HG02763 (cell line): ENCODE measurements around the gene TRIM75.
"Not testable (repeated sequence)": the region's sequence is repeated elsewhere in the genome, so short reads cannot be mapped to it uniquely, and the experiment has no call there.

Experiments used
- ATAC-seq: cut with Tn5 transposase; IDR thresholded peaks from one replicate; pipeline ENCODE4 v1.9.1; 2021; ENCODE audit warnings: mild to moderate bottlenecking, moderate library complexity; ENCODE audit not compliant: unreplicated experiment

The TRIM75 gene

DNA sequence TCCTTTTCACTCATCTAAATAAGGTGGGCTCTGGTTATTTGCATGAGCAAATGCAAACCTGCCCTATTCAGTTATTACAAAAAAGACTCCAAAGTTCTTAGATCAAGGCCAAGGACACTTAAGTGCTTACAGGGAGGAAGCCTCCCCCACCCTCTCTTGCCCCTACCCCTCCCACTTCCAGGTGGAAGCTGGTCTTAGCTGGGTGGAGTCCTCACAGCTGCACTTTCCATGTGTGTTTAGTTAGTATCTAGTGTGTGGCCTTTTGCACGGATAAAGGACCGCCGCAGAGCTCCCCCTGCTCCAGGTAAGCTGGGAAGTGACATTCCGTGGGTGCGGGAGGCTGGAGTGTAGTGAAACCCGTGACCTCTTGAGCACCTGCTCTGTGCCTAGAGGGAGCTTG, at the start of gene TRIM75:
TRIM75 (plus strand) TSS at position 222 of the 400 bp plus-strand sequence. CDS start 5,282 bp downstream, outside the sequence.
- ATAC-seq: no peak

DNA sequence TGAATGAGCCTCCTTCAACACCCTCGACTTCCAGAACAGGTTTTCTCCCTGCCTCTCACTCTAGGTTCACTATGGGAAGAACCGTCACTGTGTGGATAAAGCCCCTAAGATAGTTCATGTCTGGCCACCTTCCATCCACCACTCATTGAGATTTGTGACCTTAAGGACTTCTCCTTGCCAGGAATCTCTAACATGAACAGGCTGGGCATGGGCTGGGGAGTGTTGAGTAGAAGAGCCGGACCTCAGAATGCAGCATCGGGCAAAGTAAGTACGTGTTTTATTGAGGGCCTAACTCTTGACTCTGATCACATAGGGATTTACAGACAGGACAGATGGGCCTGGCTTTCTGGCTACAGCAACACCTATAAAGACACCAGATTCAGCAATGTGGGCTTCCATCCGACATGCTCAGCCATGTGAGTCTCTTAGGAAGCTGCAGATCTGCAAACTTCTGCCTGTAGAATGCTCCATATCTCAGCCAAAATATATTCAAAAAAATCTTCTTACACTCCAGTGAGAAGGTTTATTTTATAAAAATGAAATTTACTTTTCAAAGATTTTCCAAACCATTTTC, 48.2 kb upstream of the TRIM75 start:
- no peak for ATAC-seq

GRCh38 chr4:165006456-165006855, 47.2 kb upstream of the TRIM75 start:
- no peak for ATAC-seq

DNA sequence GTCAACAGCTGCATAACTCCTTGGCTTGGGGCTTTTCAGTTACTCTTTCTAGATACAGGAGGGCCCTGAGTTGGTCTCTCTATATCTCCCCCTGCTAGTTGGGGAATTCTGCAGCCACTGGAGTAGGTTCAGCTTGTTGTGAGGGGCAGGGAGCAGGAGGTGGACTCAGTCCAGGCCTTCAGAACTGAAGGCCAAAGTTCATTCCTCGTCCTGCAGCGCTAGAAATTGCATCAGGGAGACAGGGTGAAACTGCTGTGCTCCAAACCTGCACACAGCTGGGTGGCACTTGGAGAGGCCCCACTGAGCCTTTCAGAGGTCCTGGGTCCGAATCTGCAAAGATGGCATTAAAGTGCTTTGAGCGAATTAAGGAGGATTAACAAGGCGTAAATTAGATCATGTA, 46.8 kb upstream of the TRIM75 start:
- ATAC-seq: no peak

- no peak for ATAC-seq
Measured at GRCh38 chr4:165009493-165010227, 44.0 kb upstream of the TRIM75 start.

DNA sequence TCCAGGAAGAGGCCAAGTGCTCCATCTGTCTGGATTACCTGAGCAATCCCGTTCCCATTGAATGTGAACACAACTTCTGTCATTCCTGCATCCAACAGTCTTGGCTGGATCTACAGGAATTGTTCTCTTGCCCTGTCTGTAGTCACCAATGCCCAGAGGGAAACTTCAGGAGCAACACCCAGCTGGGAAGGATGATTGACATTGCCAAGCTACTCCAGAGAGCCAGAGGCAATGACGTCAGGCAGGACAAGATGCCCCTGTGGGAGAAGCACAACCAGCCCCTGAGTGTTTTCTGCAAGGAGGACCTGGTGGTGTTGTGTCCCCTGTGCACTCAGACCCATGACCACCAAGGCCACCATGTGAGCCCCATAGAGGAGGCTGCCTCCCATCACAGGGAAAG, 43.2 kb upstream of the TRIM75 start:
- ATAC-seq: no peak

GRCh38 chr4:165010991-165011390, 42.7 kb upstream of the TRIM75 start:
- no peak for ATAC-seq

DNA sequence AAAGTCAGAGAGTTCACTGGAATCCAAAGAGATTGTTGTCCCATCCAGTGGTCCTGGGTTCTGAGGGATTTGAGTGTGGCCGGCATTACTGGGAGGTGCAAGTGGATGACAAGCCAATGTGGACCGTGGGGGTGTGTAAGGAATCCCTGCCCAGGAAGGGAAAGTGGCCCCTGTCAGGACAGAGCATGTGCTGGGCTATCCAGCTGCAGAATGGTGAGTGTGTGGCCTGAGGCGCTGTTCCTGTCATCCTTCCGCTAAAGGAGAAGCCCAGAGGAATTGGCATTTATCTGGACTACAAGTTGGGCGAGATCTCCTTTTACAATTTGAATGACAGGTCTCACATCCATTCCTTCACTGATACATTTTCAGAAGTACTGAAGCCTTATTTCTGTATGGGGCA, 42.3 kb upstream of the TRIM75 start:
- ATAC-seq: no peak

DNA sequence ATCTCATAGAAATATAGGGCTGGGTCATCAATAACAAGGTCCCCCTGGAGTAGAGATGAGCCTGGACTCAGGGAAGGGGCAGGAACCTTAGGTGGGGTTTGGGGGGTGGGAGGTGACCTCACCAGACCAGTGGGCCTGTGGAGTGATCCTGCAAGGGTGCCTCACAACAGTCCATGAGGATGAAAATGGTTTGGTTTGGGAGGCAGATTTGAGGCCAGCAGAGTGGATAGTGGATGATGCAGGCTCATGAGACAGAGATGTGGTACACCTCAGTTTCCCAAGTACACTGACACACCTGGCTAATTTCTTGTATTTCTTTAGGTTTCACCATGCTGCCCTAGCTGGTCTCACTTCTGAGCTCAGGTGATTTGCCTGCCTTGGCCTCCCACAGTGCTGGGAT, 40.0 kb upstream of the TRIM75 start:
- ATAC-seq: no peak

GRCh38 chr4:165016971-165017370, 36.7 kb upstream of the TRIM75 start:
- no peak for ATAC-seq

- ATAC-seq: not testable (repeated sequence)
Measured at GRCh38 chr4:165019995-165020394, 33.7 kb upstream of the TRIM75 start.

GRCh38 chr4:165025782-165026181, 27.9 kb upstream of the TRIM75 start:
- not testable (repeated sequence) for ATAC-seq

DNA sequence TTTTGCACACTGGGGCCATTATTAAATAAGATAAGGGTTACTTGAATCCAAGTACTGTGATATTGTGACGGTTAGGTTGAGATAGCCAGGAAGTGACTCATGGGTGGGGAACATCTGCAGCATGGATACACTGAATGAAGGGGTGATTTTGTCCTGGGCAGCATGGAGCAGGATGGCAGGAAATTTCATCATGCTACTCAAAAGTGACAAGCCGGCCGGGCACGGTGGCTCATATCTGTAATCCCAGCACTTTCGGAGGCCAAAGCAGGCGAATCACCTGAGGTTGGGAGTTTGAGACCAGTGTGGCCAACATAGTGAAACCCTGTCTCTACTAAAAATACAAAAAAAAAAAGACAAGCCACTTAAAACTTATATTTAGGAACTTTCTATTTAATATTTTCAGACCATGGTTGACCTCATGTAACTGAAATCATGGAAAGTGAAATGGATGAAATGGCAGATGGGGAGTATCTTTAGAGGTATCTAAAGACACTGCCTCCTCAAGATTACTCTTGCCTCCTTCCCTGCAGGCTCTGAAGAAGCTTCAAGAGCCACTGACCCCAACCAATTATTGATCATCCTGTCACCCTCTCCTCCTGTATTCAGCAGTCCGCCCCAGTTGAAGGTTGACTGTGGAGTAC, 25.8 kb upstream of the TRIM75 start:
- no peak for ATAC-seq

DNA sequence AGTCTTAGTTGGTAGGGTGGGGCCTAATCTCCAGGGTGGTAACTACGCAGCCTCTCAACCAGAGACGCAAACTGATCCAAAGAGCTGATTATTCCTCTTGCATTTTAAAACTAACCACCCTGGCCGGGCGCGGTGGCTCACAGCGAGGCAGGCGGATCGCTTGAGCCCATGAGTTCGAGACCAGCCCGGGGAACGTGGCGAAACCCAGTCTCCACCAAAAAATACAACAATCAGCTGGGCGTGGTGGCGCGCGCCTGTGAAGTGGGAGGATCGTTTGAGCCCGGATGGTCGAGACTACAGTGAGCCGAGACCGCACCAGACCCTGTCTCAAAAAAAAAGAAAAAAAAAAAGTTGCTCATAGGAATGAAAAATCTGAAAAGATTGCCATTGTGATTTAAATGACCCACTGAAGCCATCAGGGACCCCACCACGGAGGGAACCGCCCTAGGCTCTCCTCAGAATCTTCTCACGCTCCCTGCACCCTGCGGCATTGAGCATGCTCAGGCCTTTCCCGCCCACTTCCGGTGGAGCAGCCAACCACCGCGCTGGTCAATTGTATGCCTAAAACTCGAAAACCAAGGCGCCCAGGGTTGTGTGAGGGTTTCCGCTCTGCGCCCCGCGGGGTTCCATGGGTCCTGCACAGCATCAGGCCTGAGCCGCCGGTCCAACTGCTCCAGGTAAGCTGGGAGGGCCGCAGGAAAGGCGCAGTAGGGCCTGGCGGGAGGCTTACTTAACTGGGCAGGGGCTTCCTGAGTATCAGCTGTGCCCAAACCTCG, 22.0 kb upstream of the TRIM75 start, which contains the start of gene TRIM60:
TRIM60 (plus strand) TSS at position 564 of the 776 bp plus-strand sequence. CDS start 8,074 bp downstream, outside the sequence.
- no peak for ATAC-seq

- ATAC-seq: no peak
Measured at GRCh38 chr4:165048170-165048569, 5.5 kb upstream of the TRIM75 start.

DNA sequence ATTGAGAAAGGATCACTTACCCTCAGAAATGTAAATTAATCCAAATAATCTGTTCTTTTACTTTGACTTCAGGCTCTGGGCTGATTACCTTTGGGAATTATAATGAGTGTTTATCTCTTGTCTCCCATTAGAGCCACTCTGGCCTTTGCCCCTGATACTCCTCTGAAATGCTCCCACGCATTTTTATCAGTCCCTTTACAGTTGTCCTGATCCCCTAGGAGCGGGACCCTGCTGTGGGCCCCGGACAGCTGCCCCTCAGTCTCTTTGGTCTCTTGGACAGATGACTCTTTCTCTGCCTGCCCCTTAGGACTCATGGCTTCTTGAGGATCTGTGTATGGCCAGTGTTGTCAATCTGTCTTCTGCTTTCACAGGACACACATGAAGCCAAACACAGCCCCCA, 1.0 kb upstream of the TRIM75 start:
- no peak for ATAC-seq

DNA sequence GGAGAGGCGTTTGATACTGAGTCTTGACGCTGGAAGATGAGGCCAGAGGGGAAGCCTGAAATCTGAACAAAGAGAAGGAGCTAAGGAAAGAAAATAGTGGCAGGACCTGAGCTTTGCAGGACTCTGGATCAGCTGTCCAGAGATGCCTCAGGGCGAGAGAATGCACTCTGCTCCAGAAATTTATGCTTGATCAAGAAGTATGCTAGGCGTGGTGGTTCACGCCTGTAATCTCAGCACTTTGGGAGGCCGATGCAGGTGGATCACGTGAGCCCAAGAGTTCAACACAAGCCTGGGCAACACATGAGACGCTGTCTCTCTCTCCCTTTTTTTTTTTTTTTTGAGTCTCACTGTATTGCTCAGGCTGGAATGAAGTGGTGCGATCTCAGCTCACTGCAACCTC, 1.9 kb downstream of the TRIM75 start:
- ATAC-seq: no peak

DNA sequence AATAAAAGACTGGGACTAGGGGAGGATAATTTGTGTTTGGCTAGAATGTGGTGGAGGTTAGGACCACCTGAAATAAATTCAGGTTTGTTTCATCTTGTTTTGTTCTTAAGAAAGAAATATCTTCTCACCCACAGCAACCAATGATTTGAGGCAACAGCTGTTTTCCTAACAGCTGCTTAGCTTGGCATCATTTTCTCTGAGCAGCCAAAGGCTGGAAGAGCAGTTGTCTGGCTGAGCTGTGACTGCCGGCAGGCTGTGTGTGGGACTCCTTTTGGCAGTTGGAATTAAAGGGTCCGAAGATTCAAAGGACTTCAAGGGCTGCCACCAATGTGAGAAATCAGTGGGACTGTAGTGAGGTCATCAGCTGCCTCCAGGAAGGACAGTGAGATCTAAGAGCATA, 5.0 kb downstream of the TRIM75 start:
- no peak for ATAC-seq

GRCh38 chr4:165059386-165059785, 5.7 kb downstream of the TRIM75 start:
- ATAC-seq: no peak

GRCh38 chr4:165060938-165061337, 7.3 kb downstream of the TRIM75 start:
- ATAC-seq: no peak

GRCh38 chr4:165070560-165070959, 16.9 kb downstream of the TRIM75 start:
- ATAC-seq: no peak
